IMR-90 (cell line): Measurements from ENCODE around the gene RAB30. TPM values are rescaled to one million over a fixed set of nuclear protein-coding genes. Genes with fewer than 3 reads are reported as not detected.

Source experiments
- ATAC-seq: fragments of 200-7000 bp; cut with Tn5 transposase; 2 replicates; pipeline ENCODE4 v1.9.1; 2020; ENCODE audit warnings: low read depth, mild to moderate bottlenecking, moderate library complexity
- BruUV-seq: library from RNA; stranded (reverse); fragments of 400-500 nt; replicated peaks from 2 replicates; lab custom pipeline; 2021; lab: Mats Ljungman, UMichigan
- CTCF ChIA-PET: fragments of 300-600 bp; formaldehyde crosslinking; extraction: SDS; loops from one replicate; lab custom pipeline; 2021; ENCODE audit warnings: antibody characterized with exemption; lab: Yijun Ruan, JAX
- POLR2A ChIA-PET: fragments of 300-600 bp; sonication (Branson Sonifier 250); formaldehyde crosslinking; loops from one replicate; lab custom pipeline; 2022; ENCODE audit warnings: antibody characterized with exemption; ENCODE audit not compliant: unreplicated experiment; lab: Charles Lee
- DNase-seq: peaks from one replicate; pipeline ENCODE4 v3.0.0; 2013
- H2AFZ ChIP-seq: replicated peaks from 2 replicates; pipeline ENCODE3; 2013; ENCODE audit warnings: low read length, mild to moderate bottlenecking; ENCODE audit not compliant: poor library complexity
- H2AK5ac ChIP-seq: 2 replicates; pipeline ENCODE4 v1.6.1; 2013; ENCODE audit warnings: low read depth, low read length, inconsistent platforms
- H2AK9ac ChIP-seq: replicated peaks from 2 replicates; pipeline ENCODE3; 2013; ENCODE audit warnings: mild to moderate bottlenecking, low read depth, low read length, moderate library complexity; ENCODE audit not compliant: poor library complexity
- H2BK120ac ChIP-seq: 2 replicates; pipeline ENCODE4 v1.6.1; 2013; ENCODE audit warnings: low read depth, low read length, inconsistent platforms
- H2BK15ac ChIP-seq: 3 replicates; pipeline ENCODE4 v1.6.1; 2013; ENCODE audit warnings: low read depth, low read length, inconsistent platforms
- H2BK20ac ChIP-seq: 2 replicates; pipeline ENCODE4 v1.6.1; 2013; ENCODE audit warnings: low read depth, mild to moderate bottlenecking, inconsistent platforms, low read length, moderate library complexity
- H2BK5ac ChIP-seq: 2 replicates; pipeline ENCODE4 v1.6.1; 2013; ENCODE audit warnings: mild to moderate bottlenecking, low read depth, low read length, inconsistent platforms; ENCODE audit not compliant: poor library complexity, severe bottlenecking
- H3K14ac ChIP-seq: replicated peaks from 2 replicates; pipeline ENCODE4 v1.6.1; 2013; ENCODE audit warnings: low read depth, low read length, inconsistent platforms
- H3K18ac ChIP-seq: 2 replicates; pipeline ENCODE4 v1.6.1; 2013; ENCODE audit warnings: low read depth, low read length, control low read depth
- H3K23ac ChIP-seq: 2 replicates; pipeline ENCODE4 v1.6.1; 2013; ENCODE audit warnings: low read depth, low read length, inconsistent platforms
- H3K27ac ChIP-seq: 2 replicates; pipeline ENCODE4 v1.5.1; 2013; ENCODE audit warnings: mild to moderate bottlenecking, control low read depth, low read length; ENCODE audit not compliant: insufficient read depth
- H3K27me3 ChIP-seq: 2 replicates; pipeline ENCODE4 v1.6.1; 2013; ENCODE audit warnings: low read length; ENCODE audit not compliant: control insufficient read depth, insufficient read depth
- H3K36me3 ChIP-seq: 2 replicates; pipeline ENCODE4 v1.6.1; 2013; ENCODE audit warnings: low read length, mixed read lengths; ENCODE audit not compliant: control insufficient read depth, insufficient read depth
- H3K4ac ChIP-seq: 2 replicates; pipeline ENCODE4 v1.6.1; 2013; ENCODE audit warnings: low read depth, low read length, inconsistent platforms
- H3K4me1 ChIP-seq: 2 replicates; pipeline ENCODE4 v1.6.1; 2013; ENCODE audit warnings: low read length, mixed read lengths; ENCODE audit not compliant: control insufficient read depth, insufficient read depth
- H3K4me2 ChIP-seq: 2 replicates; pipeline ENCODE4 v1.6.1; 2013; ENCODE audit warnings: low read depth, mild to moderate bottlenecking, control low read depth, low read length, moderate library complexity
- H3K4me3 ChIP-seq: 2 replicates; pipeline ENCODE4 v1.5.1; 2013; ENCODE audit warnings: low read depth, mild to moderate bottlenecking, control low read depth, low read length, moderate library complexity; ENCODE audit not compliant: insufficient read depth
- H3K56ac ChIP-seq: 2 replicates; pipeline ENCODE4 v1.6.1; 2013; ENCODE audit warnings: low read length, inconsistent platforms; ENCODE audit not compliant: insufficient read depth; ENCODE audit errors: extremely low read depth
- H3K79me1 ChIP-seq, 2 experiments: 2 replicates each; pipeline ENCODE4 v1.6.1; 2013; ENCODE audit warnings: low read length in 2 of 2, inconsistent platforms in 1 of 2, low read depth in 1 of 2
- H3K9ac ChIP-seq: 2 replicates; pipeline ENCODE4 v1.6.1; 2013; ENCODE audit warnings: low read depth, low read length, control low read depth
- H3K9me1 ChIP-seq: 2 replicates; pipeline ENCODE4 v1.6.1; 2013; ENCODE audit warnings: low read length, inconsistent platforms; ENCODE audit not compliant: insufficient read depth
- H3K9me3 ChIP-seq: 2 replicates; pipeline ENCODE4 v1.6.1; 2013; ENCODE audit warnings: low read length; ENCODE audit not compliant: control insufficient read depth, insufficient read depth
- H4K20me1 ChIP-seq: 2 replicates; pipeline ENCODE4 v1.6.1; 2013; ENCODE audit warnings: low read length, inconsistent platforms; ENCODE audit not compliant: insufficient read depth
- H4K5ac ChIP-seq: 2 replicates; pipeline ENCODE4 v1.6.1; 2013; ENCODE audit warnings: mild to moderate bottlenecking, low read depth, low read length, control low read depth
- H4K8ac ChIP-seq, 2 experiments: 2 replicates each; pipeline ENCODE4 v1.6.1; 2013; ENCODE audit warnings: low read depth in 2 of 2, low read length in 2 of 2, control low read depth in 1 of 2, inconsistent platforms in 1 of 2
- H4K91ac ChIP-seq: 2 replicates; pipeline ENCODE4 v1.6.1; 2013; ENCODE audit warnings: low read depth, low read length, inconsistent platforms; ENCODE audit not compliant: insufficient read depth
- MAFK ChIP-seq: IDR thresholded peaks from 2 replicates; pipeline ENCODE4 v1.6.1; 2012; ENCODE audit warnings: low read depth, low read length, improper control_type of control experiment
- MAZ ChIP-seq: IDR thresholded peaks from 2 replicates; pipeline ENCODE4 v1.6.1; 2012; ENCODE audit warnings: low read depth, mild to moderate bottlenecking, low read length, improper control_type of control experiment, moderate library complexity, borderline replicate concordance
- RAD21 ChIP-seq: IDR thresholded peaks from 2 replicates; pipeline ENCODE4 v1.6.1; 2012; ENCODE audit warnings: low read length, improper control_type of control experiment
- WGBS, 2 experiments: methylation state at CpG; one replicate each; pipeline versions ENCODE4 v1.1.5 to v1.1.7; 2013; ENCODE audit warnings: missing lambda C conversion rate in 2 of 2; ENCODE audit not compliant: insufficient read length in 1 of 2; ENCODE audit errors: extremely low coverage in 2 of 2; 5-methylcytosine and 5-hydroxymethylcytosine counted together
- dilution Hi-C: fragments of 300-500 bp; cut with HindIII; formaldehyde crosslinking; loops from one replicate; pipeline ENCODE4 v1.14.3; 2018; ENCODE audit warnings: low sequenced_read_pairs; ENCODE audit not compliant: unreplicated experiment
- in situ Hi-C: fragments of 300-500 bp; cut with MboI; formaldehyde crosslinking; loops from 3 replicates; pipeline ENCODE4 v1.14.3; 2019; ENCODE audit warnings: low sequenced_read_pairs, inconsistent platforms, mixed read lengths
- intact Hi-C: fragments of 100-400 bp; cut with micrococcal nuclease; formaldehyde crosslinking; loops from 2 replicates; pipeline ENCODE4 v1.10.0; 2022
- polyA plus RNA-seq, 3 experiments: library from polyadenylated mRNA; depleted of rRNA; stranded (reverse); fragments of >200 nt; gene quantifications; 2 replicates each; pipeline ENCODE4 v1.2.3, GENCODE V29; 2012; ENCODE audit warnings: low replicate concordance in 1 of 3
- total RNA-seq: library from RNA; depleted of rRNA; stranded (reverse); fragments of >200 nt; gene quantifications from 2 replicates; pipeline ENCODE4 v1.2.3, GENCODE V29; 2012

The RAB30 gene
- total and polyA plus RNA-seq, 2 of the 4 experiments (the other 2 are of a cell fraction), result 7.2 to 25.6 TPM

GRCh38 chr11:83011333-83012167, 60.1 kb downstream of the RAB30 start:
- Histone ChIP-seq H3K36me3 (no peaks in the 10 kb centered on the region), H3K27me3 (no peaks in the 10 kb centered on the region), H3K4ac (no peak overlapping the region; the same call in 1 of the 2 replicates), H2BK20ac (peak overlapping the region; percentile 38; the same call in 1 of the 2 replicates), H4K91ac (no peak overlapping the region), H3K4me2 (no peak overlapping the region), H2AK9ac (no peak overlapping the region), H3K18ac (no peak overlapping the region), H4K5ac (no peak overlapping the region), H3K9ac (no peak overlapping the region), H3K9me3 (no peaks in the 10 kb centered on the region), H4K20me1 (peaks cover 8% of the 10 kb centered on the region; the same call in 1 of the 2 replicates), H2AFZ (no peak overlapping the region), H4K8ac (no peak overlapping the region), H3K23ac (no peak overlapping the region), H2BK5ac (peak overlapping the region; percentile 15), H3K9me1 (peaks cover 22% of the 10 kb centered on the region), H2BK120ac (no peak overlapping the region), H3K56ac (no peak overlapping the region), H2BK15ac (no peak overlapping the region), H3K4me1 (peaks cover 22% of the 10 kb centered on the region), H3K27ac (no peak overlapping the region), H2AK5ac (0 out of 2 replicates have a peak overlapping the region, but pooled peaks have one; percentile 13), H3K79me1 (peaks cover 18 to 40% of the 10 kb centered on the region in 2 experiments), H3K14ac (no peak overlapping the region), H3K4me3 (no peak overlapping the region)
- no CpG with 5 or more reads among the region's 2 CpGs for WGBS, 2 experiments
- in situ Hi-C loops (no loop called here), dilution Hi-C loops (no loop called here), intact Hi-C loops (loop anchor here (5.0 kb wide), 1 partner anchor 61 kb away; the partner anchor contains the start of gene RAB30)
- ATAC-seq, result no peak
- no TSS peak for BruUV-seq
- DNase-seq, result no peak
- CTCF ChIA-PET, result no interaction called here
- POLR2A ChIA-PET, result no interaction called here
- TF ChIP-seq MAZ, result no peak
- TF ChIP-seq RAD21, result no peak
- TF ChIP-seq MAFK, result 0 out of 2 replicates have a peak, but pooled peaks have one; percentile 11
